Measurements from ENCODE around the gene SLC25A21.

- TF ChIP-seq CTCF (conservative IDR thresholded peaks at IDR 0.05 in 1 of 2, IDR thresholded peaks at IDR 0.05 in 1 of 2; ENCODE audit: low read depth in 1 of 2, low read length in 2 of 2) (no peak), EZH2 (IDR thresholded peaks at IDR 0.05; ENCODE audit: low read length, missing control alignments) (no peak)
These were observed 452.6 kb downstream of the SLC25A21 start for GRCh38 chr14:36719823-36720222.
